ENCODE measurements around the gene ICAM4. TPM values are rescaled to one million over a fixed set of nuclear protein-coding genes. Genes with fewer than 3 reads are reported as not detected.

Gene ICAM4
- total and polyA plus RNA-seq, 2 of the 13 experiments (the other 11 are each of a cell fraction or from before 2014, with no cell fraction given): 2.9 to 4.0 TPM

DNA sequence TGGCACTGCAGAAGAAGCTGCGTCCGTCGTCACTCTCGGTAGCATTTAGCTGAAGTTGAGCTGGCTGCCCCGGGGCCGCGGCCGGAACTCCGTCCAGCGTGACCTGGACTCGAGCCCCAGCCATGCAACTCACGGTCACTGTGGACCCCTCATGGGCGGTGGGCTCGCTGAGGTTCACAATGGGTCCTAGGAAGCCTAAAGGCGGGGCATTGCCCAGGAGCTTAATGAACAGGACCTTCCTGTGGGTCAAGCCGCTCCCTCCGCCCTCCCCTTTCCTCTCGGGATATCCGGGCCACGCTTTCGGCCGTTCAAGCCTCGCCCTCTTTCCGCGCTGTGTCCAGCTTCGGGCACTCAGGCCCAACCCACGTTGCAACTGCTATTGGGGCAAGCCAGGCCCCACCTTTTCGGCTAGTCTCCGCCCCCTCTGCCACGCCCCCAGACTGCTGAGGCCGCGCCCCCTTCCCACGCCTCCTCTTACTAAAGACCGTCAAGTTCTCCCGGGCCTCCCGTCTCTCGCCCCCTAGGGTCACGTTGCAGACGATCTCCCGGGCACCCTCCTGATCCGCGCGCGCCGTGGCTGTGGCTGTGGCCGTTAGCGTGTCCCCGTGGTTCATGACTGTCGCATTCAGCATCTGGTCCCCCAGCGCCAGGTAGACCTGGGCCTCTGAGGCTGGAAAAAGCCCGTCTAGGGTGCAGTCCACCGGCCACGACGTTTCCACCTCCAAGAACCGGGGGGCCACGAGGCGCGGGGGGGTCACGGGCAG, 48.0 kb downstream of the ICAM4 start (continued):
- TF ChIP-seq, protein P1, sequence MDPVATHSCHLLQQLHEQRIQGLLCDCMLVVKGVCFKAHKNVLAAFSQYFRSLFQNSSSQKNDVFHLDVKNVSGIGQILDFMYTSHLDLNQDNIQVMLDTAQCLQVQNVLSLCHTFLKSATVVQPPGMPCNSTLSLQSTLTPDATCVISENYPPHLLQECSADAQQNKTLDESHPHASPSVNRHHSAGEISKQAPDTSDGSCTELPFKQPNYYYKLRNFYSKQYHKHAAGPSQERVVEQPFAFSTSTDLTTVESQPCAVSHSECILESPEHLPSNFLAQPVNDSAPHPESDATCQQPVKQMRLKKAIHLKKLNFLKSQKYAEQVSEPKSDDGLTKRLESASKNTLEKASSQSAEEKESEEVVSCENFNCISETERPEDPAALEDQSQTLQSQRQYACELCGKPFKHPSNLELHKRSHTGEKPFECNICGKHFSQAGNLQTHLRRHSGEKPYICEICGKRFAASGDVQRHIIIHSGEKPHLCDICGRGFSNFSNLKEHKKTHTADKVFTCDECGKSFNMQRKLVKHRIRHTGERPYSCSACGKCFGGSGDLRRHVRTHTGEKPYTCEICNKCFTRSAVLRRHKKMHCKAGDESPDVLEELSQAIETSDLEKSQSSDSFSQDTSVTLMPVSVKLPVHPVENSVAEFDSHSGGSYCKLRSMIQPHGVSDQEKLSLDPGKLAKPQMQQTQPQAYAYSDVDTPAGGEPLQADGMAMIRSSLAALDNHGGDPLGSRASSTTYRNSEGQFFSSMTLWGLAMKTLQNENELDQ (CRISPR knock-in tag; IDR thresholded peaks at IDR 0.05; ENCODE audit: borderline replicate concordance): no peak
- peak; percentile 70 for TF ChIP-seq ZFY (CRISPR knock-in tag; IDR thresholded peaks at IDR 0.05)
- TF ChIP-seq FOXA3 (CRISPR knock-in tag; IDR thresholded peaks at IDR 0.05): no peak
- TF ChIP-seq, protein P2, sequence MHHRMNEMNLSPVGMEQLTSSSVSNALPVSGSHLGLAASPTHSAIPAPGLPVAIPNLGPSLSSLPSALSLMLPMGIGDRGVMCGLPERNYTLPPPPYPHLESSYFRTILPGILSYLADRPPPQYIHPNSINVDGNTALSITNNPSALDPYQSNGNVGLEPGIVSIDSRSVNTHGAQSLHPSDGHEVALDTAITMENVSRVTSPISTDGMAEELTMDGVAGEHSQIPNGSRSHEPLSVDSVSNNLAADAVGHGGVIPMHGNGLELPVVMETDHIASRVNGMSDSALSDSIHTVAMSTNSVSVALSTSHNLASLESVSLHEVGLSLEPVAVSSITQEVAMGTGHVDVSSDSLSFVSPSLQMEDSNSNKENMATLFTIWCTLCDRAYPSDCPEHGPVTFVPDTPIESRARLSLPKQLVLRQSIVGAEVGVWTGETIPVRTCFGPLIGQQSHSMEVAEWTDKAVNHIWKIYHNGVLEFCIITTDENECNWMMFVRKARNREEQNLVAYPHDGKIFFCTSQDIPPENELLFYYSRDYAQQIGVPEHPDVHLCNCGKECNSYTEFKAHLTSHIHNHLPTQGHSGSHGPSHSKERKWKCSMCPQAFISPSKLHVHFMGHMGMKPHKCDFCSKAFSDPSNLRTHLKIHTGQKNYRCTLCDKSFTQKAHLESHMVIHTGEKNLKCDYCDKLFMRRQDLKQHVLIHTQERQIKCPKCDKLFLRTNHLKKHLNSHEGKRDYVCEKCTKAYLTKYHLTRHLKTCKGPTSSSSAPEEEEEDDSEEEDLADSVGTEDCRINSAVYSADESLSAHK (CRISPR knock-in tag; IDR thresholded peaks at IDR 0.05; ENCODE audit: borderline replicate concordance): no peak
- no peak for TF ChIP-seq HMGA1 (CRISPR knock-in tag; conservative IDR thresholded peaks at IDR 0.05)
- no peak for TF ChIP-seq ZBTB1 (CRISPR knock-in tag; IDR thresholded peaks at IDR 0.05; ENCODE audit: borderline replicate concordance)
- no peak for TF ChIP-seq CENPT (CRISPR knock-in tag; IDR thresholded peaks at IDR 0.05; ENCODE audit: low read depth)
- TF ChIP-seq ZNF484 (CRISPR knock-in tag; IDR thresholded peaks at IDR 0.05; ENCODE audit: borderline replicate concordance, low read depth): no peak
- TF ChIP-seq, protein P3, sequence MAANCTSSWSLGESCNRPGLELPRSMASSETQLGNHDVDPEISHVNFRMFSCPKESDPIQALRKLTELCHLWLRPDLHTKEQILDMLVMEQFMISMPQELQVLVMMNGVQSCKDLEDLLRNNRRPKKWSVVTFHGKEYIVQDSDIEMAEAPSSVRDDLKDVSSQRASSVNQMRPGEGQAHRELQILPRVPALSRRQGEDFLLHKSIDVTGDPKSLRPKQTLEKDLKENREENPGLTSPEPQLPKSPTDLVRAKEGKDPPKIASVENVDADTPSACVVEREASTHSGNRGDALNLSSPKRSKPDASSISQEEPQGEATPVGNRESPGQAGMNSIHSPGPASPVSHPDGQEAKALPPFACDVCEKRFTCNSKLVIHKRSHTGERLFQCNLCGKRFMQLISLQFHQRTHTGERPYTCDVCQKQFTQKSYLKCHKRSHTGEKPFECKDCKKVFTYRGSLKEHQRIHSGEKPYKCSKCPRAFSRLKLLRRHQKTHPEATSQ (CRISPR knock-in tag; IDR thresholded peaks at IDR 0.05; ENCODE audit: borderline replicate concordance): no peak
- no peak for TF ChIP-seq ZNF251 (CRISPR knock-in tag; IDR thresholded peaks at IDR 0.05)
- no peak for TF ChIP-seq NFATC3 (CRISPR knock-in tag; IDR thresholded peaks at IDR 0.05)
- TF ChIP-seq, protein P4, sequence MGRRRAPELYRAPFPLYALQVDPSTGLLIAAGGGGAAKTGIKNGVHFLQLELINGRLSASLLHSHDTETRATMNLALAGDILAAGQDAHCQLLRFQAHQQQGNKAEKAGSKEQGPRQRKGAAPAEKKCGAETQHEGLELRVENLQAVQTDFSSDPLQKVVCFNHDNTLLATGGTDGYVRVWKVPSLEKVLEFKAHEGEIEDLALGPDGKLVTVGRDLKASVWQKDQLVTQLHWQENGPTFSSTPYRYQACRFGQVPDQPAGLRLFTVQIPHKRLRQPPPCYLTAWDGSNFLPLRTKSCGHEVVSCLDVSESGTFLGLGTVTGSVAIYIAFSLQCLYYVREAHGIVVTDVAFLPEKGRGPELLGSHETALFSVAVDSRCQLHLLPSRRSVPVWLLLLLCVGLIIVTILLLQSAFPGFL (CRISPR knock-in tag; IDR thresholded peaks at IDR 0.05): no peak
- TF ChIP-seq, protein P5, sequence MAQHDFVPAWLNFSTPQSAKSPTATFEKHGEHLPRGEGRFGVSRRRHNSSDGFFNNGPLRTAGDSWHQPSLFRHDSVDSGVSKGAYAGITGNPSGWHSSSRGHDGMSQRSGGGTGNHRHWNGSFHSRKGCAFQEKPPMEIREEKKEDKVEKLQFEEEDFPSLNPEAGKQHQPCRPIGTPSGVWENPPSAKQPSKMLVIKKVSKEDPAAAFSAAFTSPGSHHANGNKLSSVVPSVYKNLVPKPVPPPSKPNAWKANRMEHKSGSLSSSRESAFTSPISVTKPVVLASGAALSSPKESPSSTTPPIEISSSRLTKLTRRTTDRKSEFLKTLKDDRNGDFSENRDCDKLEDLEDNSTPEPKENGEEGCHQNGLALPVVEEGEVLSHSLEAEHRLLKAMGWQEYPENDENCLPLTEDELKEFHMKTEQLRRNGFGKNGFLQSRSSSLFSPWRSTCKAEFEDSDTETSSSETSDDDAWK (CRISPR knock-in tag; IDR thresholded peaks at IDR 0.05): no peak
- TF ChIP-seq, protein P6, sequence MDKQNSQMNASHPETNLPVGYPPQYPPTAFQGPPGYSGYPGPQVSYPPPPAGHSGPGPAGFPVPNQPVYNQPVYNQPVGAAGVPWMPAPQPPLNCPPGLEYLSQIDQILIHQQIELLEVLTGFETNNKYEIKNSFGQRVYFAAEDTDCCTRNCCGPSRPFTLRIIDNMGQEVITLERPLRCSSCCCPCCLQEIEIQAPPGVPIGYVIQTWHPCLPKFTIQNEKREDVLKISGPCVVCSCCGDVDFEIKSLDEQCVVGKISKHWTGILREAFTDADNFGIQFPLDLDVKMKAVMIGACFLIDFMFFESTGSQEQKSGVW (CRISPR knock-in tag; IDR thresholded peaks at IDR 0.05; ENCODE audit: borderline replicate concordance): no peak
- TF ChIP-seq, protein P7, sequence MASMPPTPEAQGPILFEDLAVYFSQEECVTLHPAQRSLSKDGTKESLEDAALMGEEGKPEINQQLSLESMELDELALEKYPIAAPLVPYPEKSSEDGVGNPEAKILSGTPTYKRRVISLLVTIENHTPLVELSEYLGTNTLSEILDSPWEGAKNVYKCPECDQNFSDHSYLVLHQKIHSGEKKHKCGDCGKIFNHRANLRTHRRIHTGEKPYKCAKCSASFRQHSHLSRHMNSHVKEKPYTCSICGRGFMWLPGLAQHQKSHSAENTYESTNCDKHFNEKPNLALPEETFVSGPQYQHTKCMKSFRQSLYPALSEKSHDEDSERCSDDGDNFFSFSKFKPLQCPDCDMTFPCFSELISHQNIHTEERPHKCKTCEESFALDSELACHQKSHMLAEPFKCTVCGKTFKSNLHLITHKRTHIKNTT (CRISPR knock-in tag; IDR thresholded peaks at IDR 0.05): 0 out of 2 replicates have a peak, but pooled peaks have one; percentile 51
- TF ChIP-seq FOSL2 (CRISPR knock-in tag; IDR thresholded peaks at IDR 0.05): no peak
- TF ChIP-seq ELF3 (CRISPR knock-in tag; IDR thresholded peaks at IDR 0.05): 0 out of 2 replicates have a peak, but pooled peaks have one; percentile 31
